IPS-18c (cell line): ENCODE results near the gene LIF.

Experiments used
- H3K4me3 ChIP-seq: 2 replicates; pipeline ENCODE4 v1.7.0; 2013; ENCODE audit warnings: low read depth, mild to moderate bottlenecking, low read length, moderate library complexity; ENCODE audit not compliant: insufficient read depth
- H3K9me3 ChIP-seq: one replicate; pipeline ENCODE4 v1.6.1; 2013; ENCODE audit warnings: mild to moderate bottlenecking, low read length, moderate library complexity; ENCODE audit not compliant: control insufficient read depth, insufficient read depth

The LIF gene

DNA sequence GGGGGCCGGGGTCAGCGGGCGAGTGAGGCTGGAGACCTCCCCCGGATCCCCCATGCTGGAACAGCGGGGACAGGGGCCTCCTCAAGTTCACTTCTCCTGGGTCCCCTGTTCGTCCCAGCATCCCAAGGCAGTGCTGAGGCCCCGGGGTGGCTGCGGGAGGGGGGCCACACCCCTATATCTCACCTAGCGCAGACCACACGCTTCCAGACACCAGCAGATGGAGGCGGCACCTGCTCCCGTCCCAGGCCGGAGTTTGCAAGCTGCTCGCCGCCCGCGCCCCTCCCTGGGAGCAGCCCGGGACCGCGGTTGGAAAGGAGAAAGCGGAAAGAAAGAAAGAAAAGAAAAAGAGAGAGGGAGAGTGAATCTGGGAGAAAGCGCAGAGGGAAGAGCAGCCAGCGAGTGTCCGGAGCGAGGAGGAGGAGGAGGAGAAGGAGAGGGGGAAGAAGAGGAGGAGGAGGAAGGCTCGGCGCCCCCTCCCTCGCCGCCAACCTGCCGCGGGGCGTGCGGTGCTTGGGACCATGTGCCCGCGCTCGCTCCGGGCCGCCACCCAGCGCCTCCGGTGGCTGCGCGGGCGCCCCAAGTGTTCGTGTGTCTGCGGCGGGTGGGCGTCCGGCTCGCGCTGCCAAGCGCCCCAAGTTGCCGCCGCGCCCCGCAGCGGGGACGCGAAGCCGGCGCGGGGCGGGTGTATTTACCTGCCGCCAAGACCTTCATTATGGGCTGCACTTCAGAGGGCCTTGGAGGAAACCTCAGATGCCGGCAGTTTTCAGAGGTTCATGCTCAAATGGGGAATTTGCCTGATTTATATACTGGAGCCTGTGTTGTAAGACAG, at the start of gene LIF:
Gene LIF, minus strand, starts transcription at position 775 of the 829 bp plus-strand sequence. Its CDS starts 64 bp downstream, at position 711.
- Histone ChIP-seq H3K4me3 (peak within 1 kb of the TSS; percentile 73), H3K9me3 (no peaks in the 10 kb centered on the region)

DNA sequence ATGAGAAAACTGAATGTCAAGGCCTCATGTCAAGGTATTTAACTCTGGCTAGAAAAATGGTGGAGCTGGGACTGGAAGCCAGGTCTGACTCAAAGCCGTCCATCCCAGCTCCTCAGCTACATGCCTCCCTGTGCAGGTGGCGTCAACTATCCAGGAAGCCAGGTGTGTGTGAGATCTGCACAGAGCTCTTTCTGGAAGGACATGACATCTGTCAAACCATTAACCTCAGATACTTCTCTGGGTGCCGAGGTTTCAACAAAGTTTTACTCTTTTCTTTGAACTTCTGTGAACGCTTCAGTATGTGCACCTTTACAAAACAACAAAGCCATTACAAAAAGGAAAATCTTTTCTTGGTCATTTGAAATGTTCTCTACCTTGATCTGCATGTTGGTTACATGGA, 49.8 kb upstream of the LIF start:
- Histone ChIP-seq H3K9me3 (no peaks in the 10 kb centered on the region), H3K4me3 (no peak overlapping the region)

DNA sequence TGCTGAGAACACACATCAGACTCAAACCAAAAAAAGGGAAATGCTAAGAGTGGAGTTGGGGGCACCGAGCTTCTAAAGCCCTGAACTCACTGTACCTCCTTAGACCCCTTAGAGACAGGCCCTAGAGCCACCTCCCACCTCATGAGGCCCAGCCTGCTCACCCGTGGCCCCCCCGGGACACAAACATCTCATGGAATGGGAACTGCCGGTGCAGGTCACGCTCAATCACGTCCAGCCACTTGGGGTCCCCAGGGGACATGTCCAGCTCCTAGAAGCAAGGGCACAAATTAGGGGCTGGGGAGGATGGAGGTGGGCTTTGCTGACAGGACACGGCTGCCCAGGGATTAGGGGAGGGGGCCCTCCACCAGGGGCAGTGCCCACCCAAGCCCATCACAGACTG, 49.0 kb upstream of the LIF start:
- no peak overlapping the region for H3K4me3 ChIP-seq
- H3K9me3 ChIP-seq, result no peaks in the 10 kb centered on the region

DNA sequence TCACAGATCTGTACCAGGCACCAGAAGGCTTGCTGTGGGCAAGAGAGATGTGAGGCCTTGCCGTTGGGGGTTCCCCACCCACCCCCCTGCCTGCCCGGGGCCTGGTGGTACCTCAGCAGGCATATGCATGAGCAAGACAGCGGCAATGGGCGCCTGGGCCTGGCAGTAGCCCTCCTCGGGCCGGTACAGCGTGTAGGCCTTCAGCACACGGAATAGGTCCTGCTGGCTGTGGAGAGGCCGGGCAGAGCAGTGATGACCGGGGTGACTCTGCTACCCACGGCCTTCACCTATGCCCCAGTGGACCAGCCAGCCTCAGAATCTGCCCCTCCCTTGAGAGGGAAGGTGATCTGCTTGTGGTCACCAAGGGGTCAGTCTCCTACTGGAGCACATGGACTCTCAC, 48.3 kb upstream of the LIF start:
- H3K4me3 ChIP-seq, result no peak overlapping the region
- H3K9me3 ChIP-seq, result no peaks in the 10 kb centered on the region

DNA sequence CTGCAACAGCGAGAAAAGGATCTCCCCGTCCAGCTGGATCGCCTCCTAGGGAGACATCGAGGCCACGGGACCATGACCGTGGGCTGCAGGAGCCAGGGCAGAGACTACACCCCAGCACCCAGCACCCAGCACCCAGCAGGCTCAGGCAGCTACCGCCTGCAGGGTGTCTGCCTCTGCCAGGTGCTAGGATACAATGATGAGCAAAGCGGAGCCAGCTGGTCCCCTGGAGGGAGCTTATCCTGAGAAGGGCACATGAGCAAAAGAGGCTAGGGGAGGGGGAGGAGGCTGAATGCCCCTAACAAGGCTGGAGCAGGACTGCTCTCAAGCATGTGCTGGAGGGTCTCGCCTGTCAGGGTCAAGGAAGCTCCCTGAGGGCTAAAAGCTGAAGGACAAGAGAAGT, 47.5 kb upstream of the LIF start:
- no peaks in the 10 kb centered on the region for H3K9me3 ChIP-seq
- H3K4me3 ChIP-seq, result no peak overlapping the region

DNA sequence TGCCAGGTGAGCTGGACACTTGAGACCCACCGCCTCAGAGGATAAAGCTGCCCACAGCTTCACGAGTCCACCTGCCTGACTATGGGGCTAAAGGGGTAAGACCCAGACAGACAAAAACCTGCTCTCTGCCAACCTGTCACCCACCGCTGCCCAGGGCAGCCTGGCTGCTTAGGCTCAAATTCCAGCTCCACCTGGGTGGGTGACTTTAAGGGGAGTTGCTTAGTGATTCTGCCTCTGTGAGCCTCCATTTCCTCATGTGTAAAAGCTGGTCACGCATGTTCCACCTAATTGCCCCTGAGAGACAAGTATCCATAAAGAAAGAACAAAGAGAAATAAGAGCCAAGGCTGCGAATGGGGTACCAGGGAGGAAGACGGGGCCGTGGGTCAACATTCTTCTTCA, 46.5 kb upstream of the LIF start:
- Histone ChIP-seq H3K9me3 (no peaks in the 10 kb centered on the region), H3K4me3 (no peak overlapping the region)

DNA sequence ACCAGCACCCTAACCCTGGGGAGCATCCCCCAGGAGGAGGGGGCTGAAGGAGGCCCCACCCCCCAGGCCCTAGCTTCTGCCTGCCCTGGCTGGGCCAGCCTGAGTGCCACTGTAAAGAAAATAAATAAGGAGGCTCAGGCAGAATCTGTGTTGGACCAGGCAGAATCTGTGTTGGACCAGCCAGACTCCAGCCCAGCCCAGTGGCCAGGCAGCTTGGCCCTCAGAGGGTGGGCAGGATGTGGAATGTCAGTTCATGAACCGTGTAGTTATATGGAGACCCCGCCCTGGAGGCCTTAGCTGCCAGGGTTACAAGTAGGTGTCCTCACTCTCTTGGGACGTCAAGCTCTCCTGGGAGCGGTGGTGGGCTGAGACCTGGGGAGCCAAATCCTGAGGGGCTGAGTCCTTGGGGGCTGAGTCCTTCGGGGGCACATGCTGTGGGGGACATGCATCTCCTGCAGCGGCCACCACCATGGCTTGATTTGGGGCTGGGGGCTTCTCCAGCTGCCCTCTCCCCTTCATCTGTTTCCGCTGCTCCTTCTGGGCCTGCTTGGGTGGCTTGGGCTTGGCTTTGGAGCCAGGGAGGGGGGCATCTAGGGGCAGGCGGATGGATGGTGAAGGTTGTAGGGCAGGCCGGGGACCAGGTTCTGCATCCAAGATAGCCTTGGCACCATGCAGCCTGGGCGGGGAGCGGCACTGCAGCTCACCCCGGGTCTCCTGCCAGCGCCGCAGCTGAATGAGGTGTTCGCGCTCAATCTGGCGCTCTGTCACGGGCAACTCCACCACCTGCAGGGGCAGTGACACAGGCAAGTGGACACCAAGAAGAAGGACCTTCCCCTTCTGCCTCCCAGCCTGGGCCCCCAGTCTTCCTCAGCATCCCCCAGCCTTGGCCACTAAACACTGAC, 45.8 kb upstream of the LIF start:
- no peak overlapping the region for H3K4me3 ChIP-seq
- H3K9me3 ChIP-seq, result no peaks in the 10 kb centered on the region

DNA sequence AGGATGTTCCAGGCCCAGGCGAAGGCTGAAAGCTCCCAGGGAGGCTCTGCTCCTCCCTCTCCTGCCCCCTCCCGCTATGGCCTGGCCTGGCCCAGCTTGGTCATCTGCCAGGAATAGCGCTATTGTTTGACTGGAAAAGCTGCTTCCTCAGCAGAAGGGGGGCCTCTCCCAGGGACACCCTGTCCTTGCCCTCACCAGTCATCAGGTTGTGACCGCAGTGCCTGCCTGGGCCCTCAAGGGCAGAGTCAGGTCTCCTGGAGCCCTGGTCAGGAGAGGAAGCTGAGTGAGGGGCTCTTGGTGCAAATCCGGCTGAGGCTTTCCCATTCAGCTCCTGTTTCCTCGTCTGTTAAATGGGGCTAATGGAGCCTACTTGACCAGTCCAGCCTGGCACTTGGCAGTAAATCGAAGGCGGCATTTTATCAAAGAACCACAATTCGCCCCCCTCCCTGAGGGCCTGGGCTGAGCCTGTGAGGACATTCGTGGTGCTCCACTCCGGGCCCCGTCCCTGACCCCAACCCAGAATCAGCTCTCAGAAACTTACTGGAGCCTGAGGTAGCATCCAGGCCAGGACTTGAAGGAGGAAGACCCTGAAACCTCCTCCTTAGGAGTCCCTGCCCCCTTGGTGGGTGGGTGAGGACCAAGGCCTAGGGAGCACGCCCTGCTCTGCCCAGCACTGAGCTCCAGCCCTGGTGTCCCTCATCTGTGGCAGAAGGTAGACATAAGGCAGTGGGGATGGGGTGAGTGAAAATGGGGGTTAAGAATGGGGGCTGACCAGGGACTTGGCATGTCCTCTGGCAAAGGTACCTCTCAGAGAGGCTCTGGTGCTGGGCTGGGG, 44.7 kb upstream of the LIF start:
- H3K9me3 ChIP-seq, result no peaks in the 10 kb centered on the region
- H3K4me3 ChIP-seq, result no peak overlapping the region

DNA sequence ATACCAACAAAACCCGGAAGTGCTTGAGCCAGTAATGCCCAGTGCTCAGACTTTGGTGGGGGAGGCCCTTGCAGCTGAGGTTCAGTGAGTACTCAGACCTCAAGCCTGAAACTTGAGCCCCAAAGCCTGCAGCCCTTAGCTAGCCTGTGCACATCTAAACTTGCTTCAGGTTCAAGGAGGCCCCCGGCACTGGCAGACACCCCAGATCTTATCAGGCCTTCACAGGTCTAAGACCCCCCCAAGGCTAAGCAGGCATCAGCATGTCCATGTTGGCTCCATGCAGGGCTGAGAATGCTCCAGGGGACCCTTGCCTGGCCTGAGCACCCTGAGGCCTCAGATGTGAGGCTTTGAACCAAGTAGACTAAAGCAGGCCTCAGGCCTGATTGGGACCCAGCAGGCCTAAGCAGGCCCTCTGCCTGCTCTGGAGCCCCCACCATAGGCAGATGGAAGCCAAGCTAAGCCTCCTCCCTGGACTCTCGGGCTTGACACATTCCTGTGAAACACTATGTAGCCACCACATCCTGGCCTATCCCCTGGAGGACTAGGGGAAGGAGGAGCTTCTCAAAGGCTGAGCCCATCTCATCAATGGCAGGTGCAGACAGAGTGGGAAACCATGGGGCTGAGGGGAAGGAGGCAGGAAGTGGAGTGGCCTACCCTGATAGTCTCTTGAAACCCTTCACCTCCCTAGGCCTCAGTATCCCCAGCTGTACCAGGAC, 43.9 kb upstream of the LIF start:
- no peaks in the 10 kb centered on the region for H3K9me3 ChIP-seq
- H3K4me3 ChIP-seq, result peak overlapping the region; percentile 84

DNA sequence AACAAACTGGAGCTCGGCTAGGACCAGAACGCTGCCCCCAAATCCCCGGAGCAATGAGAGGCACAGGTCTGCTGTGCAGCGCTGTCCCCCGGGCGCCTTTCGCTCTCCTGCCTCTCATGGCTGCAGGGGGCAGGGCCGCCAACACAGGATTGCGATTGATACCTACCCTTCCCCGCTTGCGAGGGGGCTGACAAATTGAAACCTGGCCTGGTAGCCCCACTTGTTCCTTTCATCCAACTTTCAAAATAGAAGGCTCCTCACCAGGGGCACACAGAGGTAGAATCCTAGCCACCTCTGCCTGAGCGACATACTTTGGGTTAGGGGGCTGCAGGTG, 43.4 kb upstream of the LIF start:
- peak overlapping the region; percentile 84 for H3K4me3 ChIP-seq
- H3K9me3 ChIP-seq, result no peaks in the 10 kb centered on the region

DNA sequence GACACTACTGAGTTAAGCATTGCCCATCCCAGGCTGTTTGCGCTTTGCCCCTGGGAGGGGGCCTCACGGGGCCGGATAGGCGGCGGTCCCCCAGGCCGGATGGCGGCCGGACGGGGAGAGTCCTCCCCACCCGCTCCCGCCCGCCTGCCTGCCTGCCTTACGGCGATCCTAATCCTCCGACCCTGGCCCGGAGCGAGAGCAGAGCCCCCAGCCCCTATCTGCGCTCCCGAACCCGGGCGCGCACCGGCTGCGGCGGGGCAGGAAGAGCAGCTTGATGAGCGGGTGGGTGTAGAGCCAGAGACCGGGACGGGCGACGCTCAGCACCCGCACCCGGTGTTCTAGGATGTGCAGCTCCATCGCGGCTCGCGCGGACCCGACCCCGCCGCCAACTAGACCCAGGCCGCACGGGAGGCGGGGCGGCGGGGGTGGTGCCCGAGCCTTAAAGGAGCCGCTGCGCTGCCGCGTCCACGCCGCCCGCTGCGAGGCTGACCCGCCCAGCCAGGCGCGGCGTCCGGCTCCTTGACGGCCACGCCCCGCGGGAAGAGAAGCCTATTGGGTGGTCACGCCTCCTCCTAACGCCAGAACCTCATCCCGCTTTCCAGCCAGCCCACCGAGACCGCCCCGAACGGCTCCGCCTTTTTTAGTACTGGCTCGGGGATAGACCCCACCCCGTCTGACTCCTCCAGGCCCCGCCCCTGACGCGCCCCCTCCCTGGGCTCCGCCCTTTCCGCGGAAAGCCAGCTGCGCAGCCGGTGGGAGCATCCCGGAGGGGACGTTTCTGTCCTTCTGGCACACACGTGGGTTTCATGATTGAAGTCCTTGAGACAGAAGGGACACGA, 42.8 kb upstream of the LIF start, which contains the start of gene CASTOR1:
Gene CASTOR1, minus strand, starts transcription at position 365 of the 839 bp plus-strand sequence. Its CDS starts 8 bp downstream, at position 357.
- Histone ChIP-seq H3K9me3 (no peaks in the 10 kb centered on the region), H3K4me3 (peak within 1 kb of the TSS; percentile 84)

DNA sequence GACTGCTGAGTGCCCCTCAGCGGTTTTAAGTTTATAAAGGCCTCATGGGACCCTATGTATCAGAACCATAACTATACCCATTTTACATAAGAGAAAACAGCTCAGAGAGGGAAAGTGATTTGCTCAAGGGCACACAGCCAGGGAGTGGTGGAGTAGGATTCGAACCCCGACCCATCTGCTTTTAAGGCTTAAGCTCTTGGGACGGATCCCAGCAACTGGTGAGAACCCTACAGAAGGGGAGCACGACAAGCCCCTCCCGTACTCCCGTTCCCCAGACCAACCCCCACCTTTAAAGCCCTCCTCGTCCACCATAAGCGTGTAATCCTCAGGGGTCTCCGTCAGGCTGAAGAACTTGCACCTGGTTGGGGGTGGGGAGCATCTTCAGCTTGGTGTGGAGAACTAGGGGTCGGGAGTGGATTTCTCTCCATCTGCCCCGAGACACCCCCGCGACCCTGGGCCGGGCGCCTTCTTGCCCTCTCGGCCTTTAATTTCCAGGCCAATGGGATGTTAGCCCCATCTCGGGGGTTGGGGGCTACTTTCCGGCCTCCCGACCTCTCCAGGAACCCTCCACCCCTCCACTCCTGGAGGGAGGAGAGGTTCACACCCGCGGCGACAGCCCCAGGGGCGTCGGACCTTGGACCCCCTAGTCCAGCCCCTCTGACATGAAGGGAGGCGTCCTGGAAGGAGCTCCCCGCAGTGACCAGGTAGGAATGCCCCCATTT, 42.0 kb upstream of the LIF start:
- peak overlapping the region; percentile 84 for H3K4me3 ChIP-seq

DNA sequence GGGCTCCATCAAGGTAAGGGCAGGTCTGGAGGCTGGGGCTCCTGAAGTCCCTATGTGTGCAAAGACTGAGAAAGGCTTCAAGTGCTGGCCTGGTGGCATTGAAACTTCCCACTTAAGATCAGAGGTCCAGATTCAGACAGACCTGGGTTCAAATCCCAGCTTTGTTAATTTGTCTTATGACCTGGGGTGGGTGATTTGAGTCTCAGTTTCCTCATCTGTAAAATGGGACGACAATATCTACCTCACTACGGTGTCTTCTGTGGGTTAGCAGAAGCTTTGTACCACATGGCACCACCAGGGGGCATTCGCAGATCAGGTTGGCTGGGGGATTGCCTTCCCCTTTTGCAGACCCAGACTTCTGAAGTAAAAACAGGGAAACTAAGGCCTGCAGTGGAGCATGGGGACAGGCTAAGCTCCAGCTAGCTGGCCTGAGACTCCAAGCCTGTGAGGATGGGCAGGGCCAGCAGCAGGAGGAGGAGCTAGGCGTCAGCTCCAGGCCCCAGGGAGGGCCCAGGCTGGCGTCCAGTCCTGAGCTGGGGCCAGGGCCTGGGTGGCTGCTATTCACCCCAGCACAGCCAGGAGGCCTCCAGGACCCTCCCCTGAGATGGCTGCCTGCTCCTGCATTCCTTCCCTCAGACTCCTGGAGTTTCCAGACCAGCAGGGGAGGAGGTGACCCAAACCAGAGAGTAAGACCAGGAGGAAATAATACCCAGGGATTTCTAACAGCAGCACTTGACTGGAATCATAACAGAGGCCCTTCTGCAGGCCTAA, 41.3 kb upstream of the LIF start:
- Histone ChIP-seq H3K9me3 (no peaks in the 10 kb centered on the region), H3K4me3 (peak overlapping the region; percentile 84)

More for the DNA sequence above, 42.0 kb upstream of the LIF start:
- no peaks in the 10 kb centered on the region for H3K9me3 ChIP-seq

DNA sequence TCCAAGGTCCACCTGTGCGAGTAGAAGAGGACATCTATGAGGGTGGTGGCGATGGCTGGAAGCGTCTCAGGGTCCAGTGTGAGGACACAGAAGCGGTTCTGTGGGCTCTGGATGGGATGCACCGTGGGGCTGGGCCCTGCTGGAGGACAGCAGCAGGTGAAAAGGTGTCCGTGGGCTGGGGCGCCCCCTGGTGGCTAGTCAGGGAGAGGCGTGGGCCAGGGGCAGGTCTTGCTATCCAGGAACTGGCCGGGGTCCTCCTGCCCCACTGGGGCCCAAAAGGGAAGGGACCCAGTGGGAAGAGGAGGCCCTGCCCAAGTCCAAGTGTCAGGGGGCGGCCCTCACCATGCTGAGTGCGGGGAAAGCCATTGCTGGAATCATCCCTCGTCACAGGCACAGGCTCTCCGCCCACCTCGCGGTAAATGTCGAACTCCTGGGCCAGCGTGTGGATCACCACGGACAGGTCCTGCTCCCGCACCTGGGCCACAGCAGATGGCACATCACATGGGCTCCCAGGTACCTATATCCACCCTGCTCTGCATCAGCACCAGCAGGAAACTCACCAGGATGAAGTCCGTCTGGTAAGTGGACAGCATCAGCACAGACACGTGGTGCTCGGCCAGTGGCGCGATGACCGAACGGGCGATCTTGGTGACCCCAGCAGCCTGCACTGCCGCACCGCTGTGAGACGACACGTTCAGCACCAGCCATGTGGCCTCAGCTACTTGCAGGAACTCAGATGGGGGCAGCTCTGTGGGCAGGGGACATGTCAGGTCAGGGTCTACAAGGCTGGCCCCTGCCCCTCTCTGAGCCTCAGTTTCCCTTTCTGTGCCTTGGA, 40.5 kb upstream of the LIF start:
- no peak overlapping the region for H3K4me3 ChIP-seq
- H3K9me3 ChIP-seq, result no peaks in the 10 kb centered on the region
